LoVo (cell line): ENCODE results near the gene C14orf93.

Source experiments
- DNase-seq: peaks from one replicate; pipeline ENCODE4 v3.0.0-alpha.2; 2016; ENCODE audit warnings: low spot score

C14orf93 gene

GRCh38 chr14:23045419-23046357 lies 35.7 kb upstream of the C14orf93 start:
- no peak for DNase-seq

- DNase-seq, result no peak
Measured at GRCh38 chr14:23044840-23045239, 34.9 kb upstream of the C14orf93 start.

- no peak for DNase-seq
Measured at GRCh38 chr14:23043754-23044153, 33.8 kb upstream of the C14orf93 start.

- no peak for DNase-seq
Measured at GRCh38 chr14:23043145-23043544, 33.2 kb upstream of the C14orf93 start.

- no peak for DNase-seq
Measured at GRCh38 chr14:23042162-23042965, 32.4 kb upstream of the C14orf93 start, which contains the start of gene PSMB11. Gene PSMB11, plus strand, starts transcription at chr14:23042212. Its CDS starts 14 bp downstream, at chr14:23042226.

- DNase-seq, result no peak
Measured at GRCh38 chr14:23041729-23042128, 31.8 kb upstream of the C14orf93 start.

GRCh38 chr14:23040100-23040499 lies 30.2 kb upstream of the C14orf93 start:
- no peak for DNase-seq

- no peak for DNase-seq
Measured at GRCh38 chr14:23035303-23036144, 25.6 kb upstream of the C14orf93 start.

GRCh38 chr14:23034498-23035302 lies 24.8 kb upstream of the C14orf93 start, which contains the start of gene PSMB5:
Gene PSMB5, minus strand, starts transcription at chr14:23034900. Its CDS starts 19 bp downstream, at chr14:23034881.
- DNase-seq, result peak; percentile 93

GRCh38 chr14:23033801-23034497 lies 24.0 kb upstream of the C14orf93 start:
- no peak for DNase-seq

- no peak for DNase-seq
Measured at GRCh38 chr14:23033251-23033727, 23.3 kb upstream of the C14orf93 start.

GRCh38 chr14:23030936-23031335 lies 21.0 kb upstream of the C14orf93 start:
- no peak for DNase-seq

- DNase-seq, result no peak
Measured at GRCh38 chr14:23028799-23029198, 18.9 kb upstream of the C14orf93 start.

GRCh38 chr14:23025151-23025814 lies 15.3 kb upstream of the C14orf93 start:
- DNase-seq, result no peak

GRCh38 chr14:23024612-23025075 lies 14.7 kb upstream of the C14orf93 start:
- DNase-seq, result no peak

- DNase-seq, result no peak
Measured at GRCh38 chr14:23023795-23024152, 13.8 kb upstream of the C14orf93 start.

- DNase-seq, result no peak
Measured at GRCh38 chr14:23023022-23023794, 13.3 kb upstream of the C14orf93 start.

- DNase-seq, result no peak
Measured at GRCh38 chr14:23021889-23022442, 12.0 kb upstream of the C14orf93 start.
